ENCODE results near the gene TMC6.
"Not testable (repeated sequence)": the region's sequence is repeated elsewhere in the genome, so short reads cannot be mapped to it uniquely, and the experiment has no call there.

TMC6 gene

GRCh38 chr17:78122931-78123249 lies 5.7 kb downstream of the TMC6 start:
- no peak for DNase-seq

- DNase-seq, result no peak
Measured at GRCh38 chr17:78122216-78122930, 6.2 kb downstream of the TMC6 start.

- DNase-seq, result no peak
Measured at GRCh38 chr17:78121801-78122215, 6.7 kb downstream of the TMC6 start.

GRCh38 chr17:78120971-78121800 lies 7.4 kb downstream of the TMC6 start:
- peak; percentile 60 for DNase-seq

GRCh38 chr17:78120537-78120936 lies 8.0 kb downstream of the TMC6 start:
- no peak for DNase-seq

GRCh38 chr17:78118801-78119241 lies 9.7 kb downstream of the TMC6 start:
- DNase-seq, result no peak

- peak; percentile 39 for DNase-seq
Measured at GRCh38 chr17:78117027-78117981, 11.3 kb downstream of the TMC6 start.

GRCh38 chr17:78116411-78116810 lies 12.1 kb downstream of the TMC6 start:
- no peak for DNase-seq

GRCh38 chr17:78115803-78116202 lies 12.8 kb downstream of the TMC6 start:
- not testable (repeated sequence) for DNase-seq

GRCh38 chr17:78114831-78115723 lies 13.5 kb downstream of the TMC6 start:
- DNase-seq, result no peak

GRCh38 chr17:78113804-78114785 lies 14.5 kb downstream of the TMC6 start:
- peak; percentile 60 for DNase-seq

GRCh38 chr17:78112518-78113471 lies 15.8 kb downstream of the TMC6 start:
- peak; percentile 93 for DNase-seq

GRCh38 chr17:78111727-78112517 lies 16.6 kb downstream of the TMC6 start:
- DNase-seq, result no peak

- DNase-seq, result no peak
Measured at GRCh38 chr17:78111016-78111726, 17.4 kb downstream of the TMC6 start.

- DNase-seq, result no peak
Measured at GRCh38 chr17:78110363-78111015, 18.1 kb downstream of the TMC6 start.

GRCh38 chr17:78109489-78109761 lies 19.1 kb downstream of the TMC6 start:
- DNase-seq, result no peak

GRCh38 chr17:78108726-78109488 lies 19.6 kb downstream of the TMC6 start:
- no peak for DNase-seq

Data from stimulated activated CD8-positive, alpha-beta memory T cell treated with anti-CD3 and anti-CD28 coated beads, Interleukin-4, amount 100 ng/mL, for 48 hours (primary cell).